Neural cell (in vitro differentiated cells): Measurements from ENCODE around the gene EGLN1. TPM values are rescaled to one million over a fixed set of nuclear protein-coding genes. Genes with fewer than 3 reads are reported as not detected.

ENCODE experiments used
- H2AFZ ChIP-seq: fragments of 200-600, 300-800 bp; sonication (generic), shearing (Covaris generic); 2 replicates; pipeline ENCODE4 v1.6.0; 2014; ENCODE audit warnings: low read depth, mild to moderate bottlenecking, antibody characterized with exemption, low read length, moderate library complexity
- H3F3A ChIP-seq: fragments of 200-600 bp; shearing (Covaris generic); 2 replicates; pipeline ENCODE4 v1.6.1; 2016; ENCODE audit warnings: mild to moderate bottlenecking, moderate library complexity, mixed read lengths, antibody characterized with exemption, low read length; ENCODE audit not compliant: insufficient read depth, poor library complexity, severe bottlenecking
- H3K27ac ChIP-seq: fragments of 200-600, 300-800 bp; sonication (generic), shearing (Covaris generic); 2 replicates; pipeline ENCODE4 v1.5.1; 2014; ENCODE audit warnings: mild to moderate bottlenecking, low read length, moderate library complexity
- H3K27me3 ChIP-seq: fragments of 300-800, 200-600 bp; sonication (generic), shearing (Covaris generic); 2 replicates; pipeline ENCODE4 v1.6.0; 2014; ENCODE audit warnings: mild to moderate bottlenecking, low read depth, low read length, moderate library complexity; ENCODE audit not compliant: insufficient read depth
- H3K36me3 ChIP-seq: fragments of 300-800, 200-600 bp; sonication (generic), shearing (Covaris generic); 2 replicates; pipeline ENCODE4 v1.5.1; 2014; ENCODE audit warnings: mild to moderate bottlenecking, antibody characterized with exemption, low read length, moderate library complexity; ENCODE audit not compliant: insufficient read depth
- H3K4me2 ChIP-seq: fragments of 300-800, 200-600 bp; sonication (generic), shearing (Covaris generic); 2 replicates; pipeline ENCODE4 v1.6.0; 2014; ENCODE audit warnings: mild to moderate bottlenecking, low read length
- H3K4me3 ChIP-seq: fragments of 300-800, 200-600 bp; sonication (generic), shearing (Covaris generic); 2 replicates; pipeline ENCODE4 v1.5.1; 2014; ENCODE audit warnings: mild to moderate bottlenecking, low read length, moderate library complexity
- H3K79me2 ChIP-seq: fragments of 200-600 bp; shearing (Covaris generic); replicated peaks from 2 replicates; pipeline ENCODE4 v1.6.0; 2014; ENCODE audit warnings: mild to moderate bottlenecking, low read length, moderate library complexity; ENCODE audit not compliant: insufficient read depth
- H3K9ac ChIP-seq: fragments of 300-800, 200-600 bp; sonication (generic), shearing (Covaris generic); 2 replicates; pipeline ENCODE4 v1.6.1; 2016; ENCODE audit warnings: mild to moderate bottlenecking, low read length, mixed read lengths
- H3K9me2 ChIP-seq: fragments of 200-600 bp; shearing (Covaris generic); 2 replicates; pipeline ENCODE4 v1.6.1; 2016; ENCODE audit warnings: mild to moderate bottlenecking, low read length, mixed read lengths; ENCODE audit not compliant: insufficient read depth
- H3K9me3 ChIP-seq: fragments of 200-600, 300-800 bp; sonication (generic), shearing (Covaris generic); 2 replicates; pipeline ENCODE4 v1.6.1; 2016; ENCODE audit warnings: mild to moderate bottlenecking, mixed run types, low read length, moderate library complexity, mixed read lengths
- H4K20me1 ChIP-seq: fragments of 200-600 bp; shearing (Covaris generic); 2 replicates; pipeline ENCODE4 v1.6.1; 2016; ENCODE audit warnings: mild to moderate bottlenecking, mixed run types; ENCODE audit not compliant: insufficient read depth
- EP300 ChIP-seq: fragments of 450-650 bp; conservative IDR thresholded peaks from 2 replicates; pipeline ENCODE4 v1.6.1; 2014; ENCODE audit warnings: antibody characterized with exemption, mild to moderate bottlenecking, moderate library complexity; ENCODE audit not compliant: poor library complexity, severe bottlenecking
- EZH2 ChIP-seq: fragments of 200-600, 300-800 bp; shearing (Covaris generic), sonication (generic); IDR thresholded peaks from 2 replicates; pipeline ENCODE4 v1.6.1; 2014; ENCODE audit warnings: antibody characterized with exemption, low read length, borderline replicate concordance, mild to moderate bottlenecking; ENCODE audit not compliant: insufficient read depth, poor library complexity, severe bottlenecking
- MXI1 ChIP-seq: fragments of 450-650 bp; conservative IDR thresholded peaks from 2 replicates; pipeline ENCODE4 v1.6.1; 2014; ENCODE audit warnings: antibody characterized with exemption, mild to moderate bottlenecking; ENCODE audit not compliant: poor library complexity, severe bottlenecking
- POLR2AphosphoS5 ChIP-seq: IDR thresholded peaks from 2 replicates; pipeline ENCODE4 v1.6.1; 2012
- RAD21 ChIP-seq: fragments of 450-650 bp; conservative IDR thresholded peaks from 2 replicates; pipeline ENCODE4 v1.6.1; 2014; ENCODE audit warnings: antibody characterized with exemption, mild to moderate bottlenecking, moderate library complexity
- SMC3 ChIP-seq: fragments of 450-650 bp; conservative IDR thresholded peaks from 2 replicates; pipeline ENCODE4 v1.6.1; 2014; ENCODE audit warnings: antibody characterized with exemption, mild to moderate bottlenecking, moderate library complexity; ENCODE audit not compliant: poor library complexity
- TAF1 ChIP-seq: IDR thresholded peaks from 2 replicates; pipeline ENCODE4 v1.6.1; 2012; ENCODE audit warnings: low read depth
- polyA plus RNA-seq: library from polyadenylated mRNA; depleted of rRNA; stranded (reverse); fragments of >200 nt; gene quantifications from 2 replicates; pipeline ENCODE4 v1.2.3, GENCODE V29; 2014
- TF ChIP-seq, protein P1 (sequence below): fragments of 450-650 bp; IDR thresholded peaks from 2 replicates; pipeline ENCODE4 v1.5.1; 2014; ENCODE audit warnings: antibody characterized with exemption, mild to moderate bottlenecking, moderate library complexity; ENCODE audit not compliant: poor library complexity, severe bottlenecking
- TF ChIP-seq, protein P2 (sequence below): IDR thresholded peaks from 2 replicates; pipeline ENCODE4 v1.6.1; 2012; ENCODE audit warnings: borderline replicate concordance

Gene EGLN1
- polyA plus RNA-seq, 1 donor from 2014 or later = 33.2 TPM

DNA sequence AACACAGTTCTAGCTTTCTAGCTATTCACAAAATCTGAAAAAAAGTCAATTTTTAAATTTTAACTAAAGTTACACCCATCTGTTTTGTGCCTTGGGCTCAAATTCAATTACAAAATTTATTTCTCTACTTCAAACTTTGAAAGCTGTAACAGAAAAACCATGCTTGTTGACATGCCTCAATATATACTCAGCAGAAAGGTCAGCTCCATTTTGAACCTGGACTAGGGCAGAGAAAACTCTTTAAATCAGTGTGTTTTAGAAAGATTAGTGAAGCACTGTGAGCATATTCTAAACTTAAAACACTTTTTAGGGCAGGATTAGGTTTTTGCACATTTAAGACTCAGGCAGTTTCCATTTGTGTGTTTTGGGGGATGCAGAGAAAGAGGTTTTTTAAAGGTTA lies 49.6 kb downstream of the EGLN1 start (continued):
- no peak for TF ChIP-seq EZH2

GRCh38 chr1:231369282-231369681 lies 52.8 kb downstream of the EGLN1 start:
- peak; percentile 11 for TF ChIP-seq EP300
- TF ChIP-seq, protein P1, sequence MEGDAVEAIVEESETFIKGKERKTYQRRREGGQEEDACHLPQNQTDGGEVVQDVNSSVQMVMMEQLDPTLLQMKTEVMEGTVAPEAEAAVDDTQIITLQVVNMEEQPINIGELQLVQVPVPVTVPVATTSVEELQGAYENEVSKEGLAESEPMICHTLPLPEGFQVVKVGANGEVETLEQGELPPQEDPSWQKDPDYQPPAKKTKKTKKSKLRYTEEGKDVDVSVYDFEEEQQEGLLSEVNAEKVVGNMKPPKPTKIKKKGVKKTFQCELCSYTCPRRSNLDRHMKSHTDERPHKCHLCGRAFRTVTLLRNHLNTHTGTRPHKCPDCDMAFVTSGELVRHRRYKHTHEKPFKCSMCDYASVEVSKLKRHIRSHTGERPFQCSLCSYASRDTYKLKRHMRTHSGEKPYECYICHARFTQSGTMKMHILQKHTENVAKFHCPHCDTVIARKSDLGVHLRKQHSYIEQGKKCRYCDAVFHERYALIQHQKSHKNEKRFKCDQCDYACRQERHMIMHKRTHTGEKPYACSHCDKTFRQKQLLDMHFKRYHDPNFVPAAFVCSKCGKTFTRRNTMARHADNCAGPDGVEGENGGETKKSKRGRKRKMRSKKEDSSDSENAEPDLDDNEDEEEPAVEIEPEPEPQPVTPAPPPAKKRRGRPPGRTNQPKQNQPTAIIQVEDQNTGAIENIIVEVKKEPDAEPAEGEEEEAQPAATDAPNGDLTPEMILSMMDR = peak; percentile 29
- no peak for TF ChIP-seq EZH2
- peak; percentile 36 for TF ChIP-seq RAD21
- peak; percentile 21 for TF ChIP-seq SMC3
- Histone ChIP-seq H3K27ac (peak overlapping the region; percentile 8), H3K27me3 (no peaks in the 10 kb centered on the region), H3F3A (no peaks in the 10 kb centered on the region), H3K4me2 (no peak overlapping the region), H3K9ac (no peak overlapping the region), H2AFZ (no peak overlapping the region), H4K20me1 (no peaks in the 10 kb centered on the region), H3K79me2 (no peaks in the 10 kb centered on the region), H3K9me3 (no peaks in the 10 kb centered on the region), H3K4me3 (no peak overlapping the region), H3K9me2 (no peaks in the 10 kb centered on the region), H3K36me3 (no peaks in the 10 kb centered on the region)

GRCh38 chr1:231364192-231364591 lies 57.9 kb downstream of the EGLN1 start:
- Histone ChIP-seq H4K20me1 (no peaks in the 10 kb centered on the region), H3K4me2 (no peak overlapping the region), H3K9me2 (no peaks in the 10 kb centered on the region), H3K9me3 (no peaks in the 10 kb centered on the region), H3F3A (no peaks in the 10 kb centered on the region), H3K27ac (no peak overlapping the region), H3K27me3 (no peaks in the 10 kb centered on the region), H3K9ac (no peak overlapping the region), H3K79me2 (no peaks in the 10 kb centered on the region), H3K4me3 (no peak overlapping the region), H2AFZ (no peak overlapping the region), H3K36me3 (no peaks in the 10 kb centered on the region)
- no peak for TF ChIP-seq SMC3
- TF ChIP-seq MXI1 = no peak
- no peak for TF ChIP-seq POLR2AphosphoS5
- TF ChIP-seq, protein P2, sequence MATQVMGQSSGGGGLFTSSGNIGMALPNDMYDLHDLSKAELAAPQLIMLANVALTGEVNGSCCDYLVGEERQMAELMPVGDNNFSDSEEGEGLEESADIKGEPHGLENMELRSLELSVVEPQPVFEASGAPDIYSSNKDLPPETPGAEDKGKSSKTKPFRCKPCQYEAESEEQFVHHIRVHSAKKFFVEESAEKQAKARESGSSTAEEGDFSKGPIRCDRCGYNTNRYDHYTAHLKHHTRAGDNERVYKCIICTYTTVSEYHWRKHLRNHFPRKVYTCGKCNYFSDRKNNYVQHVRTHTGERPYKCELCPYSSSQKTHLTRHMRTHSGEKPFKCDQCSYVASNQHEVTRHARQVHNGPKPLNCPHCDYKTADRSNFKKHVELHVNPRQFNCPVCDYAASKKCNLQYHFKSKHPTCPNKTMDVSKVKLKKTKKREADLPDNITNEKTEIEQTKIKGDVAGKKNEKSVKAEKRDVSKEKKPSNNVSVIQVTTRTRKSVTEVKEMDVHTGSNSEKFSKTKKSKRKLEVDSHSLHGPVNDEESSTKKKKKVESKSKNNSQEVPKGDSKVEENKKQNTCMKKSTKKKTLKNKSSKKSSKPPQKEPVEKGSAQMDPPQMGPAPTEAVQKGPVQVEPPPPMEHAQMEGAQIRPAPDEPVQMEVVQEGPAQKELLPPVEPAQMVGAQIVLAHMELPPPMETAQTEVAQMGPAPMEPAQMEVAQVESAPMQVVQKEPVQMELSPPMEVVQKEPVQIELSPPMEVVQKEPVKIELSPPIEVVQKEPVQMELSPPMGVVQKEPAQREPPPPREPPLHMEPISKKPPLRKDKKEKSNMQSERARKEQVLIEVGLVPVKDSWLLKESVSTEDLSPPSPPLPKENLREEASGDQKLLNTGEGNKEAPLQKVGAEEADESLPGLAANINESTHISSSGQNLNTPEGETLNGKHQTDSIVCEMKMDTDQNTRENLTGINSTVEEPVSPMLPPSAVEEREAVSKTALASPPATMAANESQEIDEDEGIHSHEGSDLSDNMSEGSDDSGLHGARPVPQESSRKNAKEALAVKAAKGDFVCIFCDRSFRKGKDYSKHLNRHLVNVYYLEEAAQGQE = no peak
- TF ChIP-seq, protein P1 = no peak
- TF ChIP-seq RAD21 = no peak
- TF ChIP-seq EP300 = no peak
- TF ChIP-seq EZH2 = no peak
- TF ChIP-seq TAF1 = no peak
